ENCODE measurements around the gene CEP120. TPM values are rescaled to one million over a fixed set of nuclear protein-coding genes. Genes with fewer than 3 reads are reported as not detected.
"Not testable (repeated sequence)": the region's sequence is repeated elsewhere in the genome, so short reads cannot be mapped to it uniquely, and the experiment has no call there.

CEP120 gene
- total RNA-seq, 2 experiments from 2014 or later = 69.9 to 74.9 TPM

DNA sequence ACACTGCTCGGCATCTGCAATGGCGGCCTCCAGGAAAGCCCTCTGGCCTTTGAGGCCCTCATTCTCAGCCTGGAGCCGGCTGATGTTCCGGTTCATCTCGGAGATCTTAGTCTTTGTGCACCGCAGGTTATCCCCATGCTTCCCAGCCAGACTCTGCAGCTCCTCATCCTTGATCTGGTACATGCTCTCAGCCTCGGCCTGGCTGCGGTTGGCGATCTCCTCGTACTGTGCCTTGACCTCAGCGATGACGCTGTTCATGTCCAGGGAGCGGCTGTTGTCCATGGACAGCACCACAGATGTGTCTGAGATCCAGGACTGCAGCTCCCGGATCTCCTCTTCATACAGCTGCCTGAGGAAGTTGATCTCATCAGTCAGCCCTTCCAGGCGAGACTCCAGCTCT, 21.9 kb downstream of the CEP120 start:
- no peak overlapping the region for H3K4me3 ChIP-seq (ENCODE audit: low read length)
- Mint-ChIP-seq H3K36me3 (ENCODE audit: low read depth) (peaks cover 99% of the 10 kb centered on the region), H3K9me3 (no peaks in the 10 kb centered on the region), H3K4me1 (ENCODE audit: low read depth) (peaks cover 8% of the 10 kb centered on the region), H3K27me3 (no peaks in the 10 kb centered on the region), H3K27ac (no peak overlapping the region), H3K4me3 (no peak overlapping the region)
- H3K27me3 ChIP-seq (ENCODE audit: control insufficient read depth in 1 of 2, insufficient read depth in 2 of 2, low read length in 2 of 2) = no peaks in the 10 kb centered on the region
- ChIA-PET POLR2A (no interaction called here), CTCF (no interaction called here)
- no peaks in the 10 kb centered on the region for H3K9me3 ChIP-seq (ENCODE audit: control insufficient read depth in 1 of 2, insufficient read depth in 1 of 2, low read length in 2 of 2)
- DNase-seq (no peak), ATAC-seq (ENCODE audit: poor library complexity) (no peak)
- intact Hi-C loops (cut with DNase I, micrococcal nuclease) = no loop called here
- peaks cover 69% of the 10 kb centered on the region for H3K36me3 ChIP-seq (ENCODE audit: insufficient read depth, low read length)
- TF ChIP-seq, protein P1, sequence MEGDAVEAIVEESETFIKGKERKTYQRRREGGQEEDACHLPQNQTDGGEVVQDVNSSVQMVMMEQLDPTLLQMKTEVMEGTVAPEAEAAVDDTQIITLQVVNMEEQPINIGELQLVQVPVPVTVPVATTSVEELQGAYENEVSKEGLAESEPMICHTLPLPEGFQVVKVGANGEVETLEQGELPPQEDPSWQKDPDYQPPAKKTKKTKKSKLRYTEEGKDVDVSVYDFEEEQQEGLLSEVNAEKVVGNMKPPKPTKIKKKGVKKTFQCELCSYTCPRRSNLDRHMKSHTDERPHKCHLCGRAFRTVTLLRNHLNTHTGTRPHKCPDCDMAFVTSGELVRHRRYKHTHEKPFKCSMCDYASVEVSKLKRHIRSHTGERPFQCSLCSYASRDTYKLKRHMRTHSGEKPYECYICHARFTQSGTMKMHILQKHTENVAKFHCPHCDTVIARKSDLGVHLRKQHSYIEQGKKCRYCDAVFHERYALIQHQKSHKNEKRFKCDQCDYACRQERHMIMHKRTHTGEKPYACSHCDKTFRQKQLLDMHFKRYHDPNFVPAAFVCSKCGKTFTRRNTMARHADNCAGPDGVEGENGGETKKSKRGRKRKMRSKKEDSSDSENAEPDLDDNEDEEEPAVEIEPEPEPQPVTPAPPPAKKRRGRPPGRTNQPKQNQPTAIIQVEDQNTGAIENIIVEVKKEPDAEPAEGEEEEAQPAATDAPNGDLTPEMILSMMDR (IDR thresholded peaks at IDR 0.05) = no peak
- H3K4me1 ChIP-seq (ENCODE audit: insufficient read depth, low read length) = no peaks in the 10 kb centered on the region
- H3K27ac ChIP-seq (ENCODE audit: low read depth in 1 of 2, low read length in 2 of 2) = no peak overlapping the region

DNA sequence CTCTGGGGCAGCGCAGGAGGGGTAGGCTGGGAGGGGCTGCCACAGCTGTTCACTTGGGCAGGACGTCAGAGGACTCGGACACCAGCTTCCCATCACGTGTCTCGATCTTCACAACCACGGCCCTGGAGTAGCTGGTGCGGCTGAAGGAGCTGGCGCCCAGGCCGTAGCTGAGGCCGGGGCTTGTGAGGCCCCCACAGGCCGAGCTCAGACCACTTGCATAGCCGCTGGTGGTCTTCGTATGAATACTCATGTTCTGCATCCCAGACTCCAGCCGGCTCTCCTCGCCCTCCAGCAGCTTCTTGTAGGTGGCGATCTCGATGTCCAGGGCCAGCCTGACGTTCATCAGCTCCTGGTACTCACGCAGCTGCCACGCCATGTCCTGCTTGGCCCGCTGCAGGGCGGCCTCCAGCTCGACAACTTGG, 22.3 kb downstream of the CEP120 start:
- H3K4me3 Mint-ChIP-seq; DNase-seq; H3K27me3 ChIP-seq (ENCODE audit: control insufficient read depth in 1 of 2, insufficient read depth in 2 of 2, low read length in 2 of 2); H3K27ac ChIP-seq (ENCODE audit: low read depth in 1 of 2, low read length in 2 of 2); H3K4me3 ChIP-seq (ENCODE audit: low read length); H3K9me3 ChIP-seq (ENCODE audit: control insufficient read depth in 1 of 2, insufficient read depth in 1 of 2, low read length in 2 of 2); H3K27me3 Mint-ChIP-seq; H3K4me1 Mint-ChIP-seq (ENCODE audit: low read depth); H3K27ac Mint-ChIP-seq; H3K4me1 ChIP-seq (ENCODE audit: insufficient read depth, low read length); ATAC-seq (ENCODE audit: poor library complexity); POLR2A ChIA-PET; intact Hi-C loops (cut with DNase I, micrococcal nuclease); H3K9me3 Mint-ChIP-seq: not testable (repeated sequence)
- CTCF ChIA-PET = interaction anchor here (1.4 kb wide), 1 partner anchor 23 kb away, joined by 5 read pairs; the partner anchor contains the start of gene CEP120
- H3K36me3 ChIP-seq (ENCODE audit: insufficient read depth, low read length) = peaks cover 68% of the 10 kb centered on the region
- peaks cover 99% of the 10 kb centered on the region for H3K36me3 Mint-ChIP-seq (ENCODE audit: low read depth)

DNA sequence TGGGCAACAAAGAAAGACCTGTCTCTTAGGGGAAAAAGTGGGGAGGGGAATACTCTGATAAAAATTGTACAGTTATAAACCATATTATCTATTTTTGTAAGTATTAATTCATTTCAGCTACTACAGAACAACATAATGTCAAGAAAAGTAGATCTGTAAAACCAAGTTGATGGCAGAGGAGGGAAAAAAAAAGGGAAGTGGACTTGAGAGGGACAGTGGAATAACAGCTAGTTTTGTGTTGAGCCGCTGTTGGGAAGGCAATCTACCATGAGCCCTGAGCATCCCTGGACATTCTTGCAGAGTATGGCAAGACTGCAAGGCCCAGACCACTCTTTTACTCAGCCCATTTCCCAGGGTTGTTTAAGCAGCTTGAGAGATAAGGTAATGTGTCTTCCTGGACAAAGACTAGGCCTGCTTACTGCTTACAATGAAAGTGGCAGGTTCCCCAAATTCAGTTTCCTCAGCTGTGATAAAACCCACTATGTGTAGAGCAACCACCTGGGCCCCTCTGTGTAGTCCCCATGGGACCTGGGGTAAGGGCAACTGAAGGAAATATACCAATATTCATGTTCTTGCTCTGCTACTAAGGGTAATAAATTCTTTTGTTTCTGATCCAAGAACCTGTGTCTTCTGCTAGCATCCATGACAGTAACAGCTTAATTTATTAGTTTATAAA, 25.0 kb downstream of the CEP120 start:
- ChIA-PET POLR2A (interaction anchor here (1.5 kb wide), 1 partner anchor 25 kb away, joined by 4 read pairs; the partner anchor contains the start of gene CEP120), CTCF (no interaction called here)
- H3K4me3 Mint-ChIP-seq = no peak overlapping the region
- no peaks in the 10 kb centered on the region for H3K4me1 Mint-ChIP-seq (ENCODE audit: low read depth)
- DNase-seq = no peak
- H3K36me3 ChIP-seq (ENCODE audit: insufficient read depth, low read length) = peaks cover 61% of the 10 kb centered on the region
- ATAC-seq (ENCODE audit: poor library complexity) = no peak
- no peak overlapping the region for H3K4me3 ChIP-seq (ENCODE audit: low read length)
- H3K4me1 ChIP-seq (ENCODE audit: insufficient read depth, low read length) = no peaks in the 10 kb centered on the region
- H3K9me3 ChIP-seq (ENCODE audit: control insufficient read depth in 1 of 2, insufficient read depth in 1 of 2, low read length in 2 of 2) = no peaks in the 10 kb centered on the region
- TF ChIP-seq, protein P1 (IDR thresholded peaks at IDR 0.05) = no peak
- no peak overlapping the region for H3K27ac ChIP-seq (ENCODE audit: low read depth in 1 of 2, low read length in 2 of 2)
- H3K27ac Mint-ChIP-seq = no peak overlapping the region
- H3K9me3 Mint-ChIP-seq = no peaks in the 10 kb centered on the region
- intact Hi-C loops (cut with DNase I, micrococcal nuclease) = no loop called here
- no peaks in the 10 kb centered on the region for H3K27me3 Mint-ChIP-seq
- peaks cover 96% of the 10 kb centered on the region for H3K36me3 Mint-ChIP-seq (ENCODE audit: low read depth)
- H3K27me3 ChIP-seq (ENCODE audit: control insufficient read depth in 1 of 2, insufficient read depth in 2 of 2, low read length in 2 of 2) = no peaks in the 10 kb centered on the region

DNA sequence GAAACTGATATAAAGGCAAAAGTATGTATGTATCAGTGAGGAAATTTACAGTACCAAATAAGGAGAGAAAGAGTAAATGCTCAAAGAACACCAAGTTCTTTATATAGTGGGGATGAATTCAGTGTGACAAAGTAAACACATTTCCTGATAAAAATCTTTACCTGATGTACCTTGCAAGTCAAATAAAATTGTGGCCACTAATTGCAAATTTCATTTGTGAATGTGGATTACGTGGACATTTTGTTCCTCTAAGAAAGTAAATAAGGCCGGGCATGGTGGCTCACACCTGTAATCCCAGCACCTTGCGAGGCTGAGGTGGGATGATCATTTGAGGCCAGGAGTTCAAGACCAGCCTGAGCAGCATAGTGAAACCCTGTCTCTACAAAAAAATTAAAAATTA, 25.7 kb downstream of the CEP120 start:
- DNase-seq (no peak), ATAC-seq (ENCODE audit: poor library complexity) (no peak)
- POLR2A ChIA-PET = interaction anchor here (1.5 kb wide), 1 partner anchor 25 kb away, joined by 4 read pairs; the partner anchor contains the start of gene CEP120
- Histone ChIP-seq H3K4me1 (ENCODE audit: insufficient read depth, low read length) (no peaks in the 10 kb centered on the region), H3K27ac (ENCODE audit: low read depth in 1 of 2, low read length in 2 of 2) (no peak overlapping the region), H3K9me3 (ENCODE audit: control insufficient read depth in 1 of 2, insufficient read depth in 1 of 2, low read length in 2 of 2) (no peaks in the 10 kb centered on the region), H3K36me3 (ENCODE audit: insufficient read depth, low read length) (peaks cover 61% of the 10 kb centered on the region), H3K4me3 (ENCODE audit: low read length) (no peak overlapping the region), H3K27me3 (ENCODE audit: control insufficient read depth in 1 of 2, insufficient read depth in 2 of 2, low read length in 2 of 2) (no peaks in the 10 kb centered on the region)
- TF ChIP-seq, protein P1 (IDR thresholded peaks at IDR 0.05) = no peak
- Mint-ChIP-seq H3K4me3 (no peak overlapping the region), H3K36me3 (ENCODE audit: low read depth) (peaks cover 96% of the 10 kb centered on the region), H3K4me1 (ENCODE audit: low read depth) (no peaks in the 10 kb centered on the region), H3K27me3 (no peaks in the 10 kb centered on the region), H3K9me3 (no peaks in the 10 kb centered on the region), H3K27ac (no peak overlapping the region)
- intact Hi-C loops (cut with DNase I, micrococcal nuclease) = no loop called here
- CTCF ChIA-PET = no interaction called here
